Measurements from ENCODE around the gene PDGFD.

DNA sequence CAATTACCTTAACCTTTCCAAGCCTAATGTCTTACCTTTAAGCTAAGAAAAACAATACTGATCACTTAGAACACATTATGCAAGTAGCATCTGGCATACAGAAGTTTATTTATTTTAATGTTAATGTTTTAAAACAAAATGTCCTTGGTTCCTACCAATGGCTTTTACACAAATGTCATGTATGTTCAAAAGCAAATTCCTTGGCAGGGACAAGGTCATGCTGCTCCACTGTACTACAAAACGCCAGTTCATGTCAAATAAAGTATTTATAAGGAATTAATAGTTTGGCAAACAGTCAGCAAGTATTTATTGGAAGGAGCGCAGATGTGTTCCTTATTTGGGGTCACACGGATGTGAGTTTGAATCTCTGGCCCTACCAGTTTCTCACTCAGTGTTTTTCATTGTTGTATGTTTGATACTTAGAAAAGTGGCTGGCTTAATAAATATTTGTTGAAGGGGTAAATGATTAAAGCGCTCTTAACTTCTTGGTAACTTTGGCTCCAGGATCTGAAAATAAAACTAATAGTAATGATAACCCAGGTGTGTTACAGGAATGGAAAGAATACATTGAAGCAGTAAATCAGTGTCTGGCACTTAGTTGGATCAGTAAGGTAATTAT, 108.9 kb downstream of the PDGFD start:
- TF ChIP-seq, protein P1, sequence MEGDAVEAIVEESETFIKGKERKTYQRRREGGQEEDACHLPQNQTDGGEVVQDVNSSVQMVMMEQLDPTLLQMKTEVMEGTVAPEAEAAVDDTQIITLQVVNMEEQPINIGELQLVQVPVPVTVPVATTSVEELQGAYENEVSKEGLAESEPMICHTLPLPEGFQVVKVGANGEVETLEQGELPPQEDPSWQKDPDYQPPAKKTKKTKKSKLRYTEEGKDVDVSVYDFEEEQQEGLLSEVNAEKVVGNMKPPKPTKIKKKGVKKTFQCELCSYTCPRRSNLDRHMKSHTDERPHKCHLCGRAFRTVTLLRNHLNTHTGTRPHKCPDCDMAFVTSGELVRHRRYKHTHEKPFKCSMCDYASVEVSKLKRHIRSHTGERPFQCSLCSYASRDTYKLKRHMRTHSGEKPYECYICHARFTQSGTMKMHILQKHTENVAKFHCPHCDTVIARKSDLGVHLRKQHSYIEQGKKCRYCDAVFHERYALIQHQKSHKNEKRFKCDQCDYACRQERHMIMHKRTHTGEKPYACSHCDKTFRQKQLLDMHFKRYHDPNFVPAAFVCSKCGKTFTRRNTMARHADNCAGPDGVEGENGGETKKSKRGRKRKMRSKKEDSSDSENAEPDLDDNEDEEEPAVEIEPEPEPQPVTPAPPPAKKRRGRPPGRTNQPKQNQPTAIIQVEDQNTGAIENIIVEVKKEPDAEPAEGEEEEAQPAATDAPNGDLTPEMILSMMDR (IDR thresholded peaks at IDR 0.05; ENCODE audit: low read depth, low read length), result no peak
- no peak for TF ChIP-seq EZH2phosphoT487 (IDR thresholded peaks at IDR 0.05; ENCODE audit: low read depth)

Data from OCI-LY3 (cell line).